Activated naive CD4-positive, alpha-beta T cell treated with anti-CD3 and anti-CD28 coated beads for 36 hours (primary cell): ENCODE data around the gene TNS1. TPM values are rescaled to one million over a fixed set of nuclear protein-coding genes. Genes with fewer than 3 reads are reported as not detected.

Experiments used
- CTCF ChIA-PET: fragments of 350-600 bp; sonication (Branson Sonifier 250); formaldehyde crosslinking; loops from one replicate; lab custom pipeline; 2021; ENCODE audit warnings: antibody characterized with exemption; lab: Charles Lee
- DNase-seq: peaks from one replicate; pipeline ENCODE4 v3.0.0-alpha.2; 2020
- H3K27ac Mint-ChIP-seq: one replicate; pipeline ENCODE4 v1.8.0; 2021; ENCODE audit warnings: mild to moderate bottlenecking, mixed read lengths
- H3K27me3 Mint-ChIP-seq: one replicate; pipeline ENCODE4 v1.8.0; 2021; ENCODE audit warnings: low read depth, mixed read lengths
- H3K36me3 Mint-ChIP-seq: one replicate; pipeline ENCODE4 v1.8.0; 2021; ENCODE audit warnings: low read depth, mixed read lengths
- H3K4me1 Mint-ChIP-seq: one replicate; pipeline ENCODE4 v1.8.0; 2021; ENCODE audit warnings: low read depth, mixed read lengths
- H3K4me3 Mint-ChIP-seq: one replicate; pipeline ENCODE4 v1.8.0; 2021; ENCODE audit warnings: mild to moderate bottlenecking, moderate library complexity, mixed read lengths
- H3K9me3 Mint-ChIP-seq: one replicate; pipeline ENCODE4 v1.8.0; 2021; ENCODE audit warnings: mixed read lengths
- intact Hi-C: fragments of 100-400 bp; cut with micrococcal nuclease; formaldehyde crosslinking; loops from one replicate; pipeline ENCODE4 v1.15.1; 2023
- total RNA-seq, 2 experiments: library from RNA; stranded (reverse); gene quantifications; one replicate each; pipeline ENCODE4 v1.2.3, GENCODE V29; 2021

TNS1 gene
- total RNA-seq, 2 experiments from 2014 or later: 0.40 to 0.74 TPM

DNA sequence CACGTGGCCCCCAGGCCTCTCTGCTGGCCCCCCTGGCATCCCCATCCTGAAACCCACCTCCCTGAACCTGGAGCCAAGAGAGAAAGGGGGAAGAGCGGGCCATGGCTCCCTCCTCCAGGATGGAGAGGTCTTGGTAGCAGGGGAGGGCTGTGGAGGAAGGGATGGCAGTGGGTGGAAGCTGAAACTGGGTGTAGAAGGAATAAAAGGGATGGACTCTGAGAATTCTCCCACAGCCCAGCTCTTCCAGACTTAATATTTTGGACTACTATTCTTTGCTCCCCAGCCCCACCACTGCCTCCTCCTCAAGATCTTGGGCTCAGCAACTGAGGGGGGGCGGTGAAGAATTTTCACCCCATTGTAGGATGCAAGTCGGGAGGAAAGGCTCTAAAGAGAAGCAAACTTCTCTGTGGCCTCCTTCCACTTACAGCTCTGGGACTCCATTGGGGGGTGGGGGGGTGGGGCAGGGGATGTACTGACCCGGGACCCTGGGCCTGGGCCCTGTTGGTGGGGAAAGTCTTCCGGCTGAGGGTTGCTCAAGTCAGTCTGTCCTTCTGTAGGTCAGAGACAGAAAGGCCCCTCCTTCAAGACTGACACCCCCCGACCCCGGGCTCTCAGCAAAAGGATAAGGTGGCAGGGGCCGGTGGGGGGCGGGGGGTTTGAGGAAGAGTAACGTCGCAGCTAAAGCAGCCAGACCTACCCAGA lies 501 bp downstream of the TNS1 start:
- no peaks in the 10 kb centered on the region for H3K9me3 Mint-ChIP-seq
- no peaks in the 10 kb centered on the region for H3K4me1 Mint-ChIP-seq

DNA sequence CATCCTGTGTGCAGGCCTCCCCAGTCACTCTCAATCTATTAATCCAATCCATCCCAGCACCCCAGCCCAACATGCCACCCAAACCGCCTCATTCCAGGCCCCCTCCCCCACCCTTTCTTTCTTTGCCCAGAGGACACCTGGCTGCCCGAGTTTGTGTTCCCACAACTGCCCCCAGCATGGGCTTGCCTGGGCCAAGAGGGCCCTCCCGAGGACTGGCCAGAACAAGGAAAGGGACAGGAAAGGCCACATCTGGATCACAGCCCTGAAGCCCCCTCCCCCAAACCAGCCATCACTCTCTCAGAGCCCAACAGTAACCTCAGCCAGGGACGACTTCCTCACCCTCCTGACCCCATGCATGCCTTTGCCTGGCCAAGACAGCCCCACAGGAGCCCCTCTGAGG lies 1.2 kb downstream of the TNS1 start:
- H3K27ac Mint-ChIP-seq: no peak overlapping the region
- intact Hi-C loops: no loop called here
- H3K9me3 Mint-ChIP-seq: no peaks in the 10 kb centered on the region
- H3K27me3 Mint-ChIP-seq: peaks cover 3% of the 10 kb centered on the region
- DNase-seq: no peak
- no peak overlapping the region for H3K4me3 Mint-ChIP-seq
- no peaks in the 10 kb centered on the region for H3K4me1 Mint-ChIP-seq
- no peaks in the 10 kb centered on the region for H3K36me3 Mint-ChIP-seq
- CTCF ChIA-PET: no interaction called here

More for the DNA sequence above, 501 bp downstream of the TNS1 start:
- intact Hi-C loops: no loop called here
- no peak for DNase-seq
- H3K36me3 Mint-ChIP-seq: no peaks in the 10 kb centered on the region
- no peak overlapping the region for H3K27ac Mint-ChIP-seq
- CTCF ChIA-PET: interaction anchor here (1.4 kb wide), 1 partner anchor 8 kb away, joined by 4 read pairs; no protein-coding TSS in a partner anchor
- H3K4me3 Mint-ChIP-seq: no peak overlapping the region
- H3K27me3 Mint-ChIP-seq: peaks cover 3% of the 10 kb centered on the region

DNA sequence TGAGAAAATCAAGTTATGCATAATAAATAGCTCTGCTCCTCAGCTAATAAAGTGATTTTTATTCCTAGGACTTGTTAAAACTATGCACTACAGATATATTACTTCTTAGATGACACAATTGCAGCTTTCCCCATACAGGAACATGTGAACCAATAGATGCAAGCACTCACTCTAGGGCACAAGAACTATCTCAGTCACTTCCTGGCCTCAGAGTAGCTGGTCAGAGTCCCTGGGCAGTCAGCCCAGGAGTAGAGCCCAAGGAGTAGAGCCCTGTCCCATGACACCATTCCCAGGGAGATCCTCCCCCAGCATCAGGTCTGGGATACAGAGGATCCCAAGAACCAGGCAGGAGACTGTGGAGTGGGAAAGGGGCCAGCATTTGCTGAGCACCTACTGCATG lies 2.7 kb downstream of the TNS1 start:
- H3K36me3 Mint-ChIP-seq: no peaks in the 10 kb centered on the region
- H3K4me1 Mint-ChIP-seq: no peaks in the 10 kb centered on the region
- CTCF ChIA-PET: interaction anchor here (1.0 kb wide), 1 partner anchor 215 kb away, joined by 4 read pairs; no protein-coding TSS in a partner anchor
- DNase-seq: no peak
- H3K4me3 Mint-ChIP-seq: no peak overlapping the region
- H3K27ac Mint-ChIP-seq: no peak overlapping the region
- H3K9me3 Mint-ChIP-seq: no peaks in the 10 kb centered on the region
- peaks cover 3% of the 10 kb centered on the region for H3K27me3 Mint-ChIP-seq
- intact Hi-C loops: no loop called here

DNA sequence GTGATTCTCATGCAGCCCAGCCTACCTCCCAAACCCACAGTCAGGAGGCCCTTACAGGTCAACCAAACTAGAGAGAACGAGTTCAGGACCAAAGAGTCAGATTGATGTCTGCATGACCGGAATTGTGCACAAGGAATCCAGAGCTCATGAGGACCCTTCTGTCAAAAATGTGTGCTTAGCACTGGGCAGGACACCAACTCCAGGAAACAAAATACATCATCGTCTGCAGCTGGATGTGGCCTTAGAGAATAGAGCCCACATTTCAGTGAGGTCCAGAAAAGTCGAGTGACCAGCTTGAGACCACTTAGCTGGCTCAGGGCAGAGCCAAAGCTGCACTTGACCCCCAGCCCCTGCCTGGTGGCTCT lies 3.2 kb downstream of the TNS1 start:
- H3K27me3 Mint-ChIP-seq: peaks cover 3% of the 10 kb centered on the region
- no peaks in the 10 kb centered on the region for H3K9me3 Mint-ChIP-seq
- no peaks in the 10 kb centered on the region for H3K4me1 Mint-ChIP-seq
- intact Hi-C loops: no loop called here
- no peak overlapping the region for H3K4me3 Mint-ChIP-seq
- CTCF ChIA-PET: interaction anchor here (1.0 kb wide), 1 partner anchor 214 kb away, joined by 4 read pairs; no protein-coding TSS in a partner anchor
- H3K27ac Mint-ChIP-seq: no peak overlapping the region
- no peak for DNase-seq
- no peaks in the 10 kb centered on the region for H3K36me3 Mint-ChIP-seq

- H3K27me3 Mint-ChIP-seq: peaks cover 3% of the 10 kb centered on the region
- H3K36me3 Mint-ChIP-seq: no peaks in the 10 kb centered on the region
- H3K4me1 Mint-ChIP-seq: no peaks in the 10 kb centered on the region
- CTCF ChIA-PET: interaction anchor here (0.9 kb wide), 1 partner anchor 14 kb away, joined by 5 read pairs; no protein-coding TSS in a partner anchor
- no peak overlapping the region for H3K27ac Mint-ChIP-seq
- no peak for DNase-seq
- no peak overlapping the region for H3K4me3 Mint-ChIP-seq
- no peaks in the 10 kb centered on the region for H3K9me3 Mint-ChIP-seq
- intact Hi-C loops: no loop called here
Measured at GRCh38 chr2:217998926-217999594, 3.7 kb downstream of the TNS1 start.

DNA sequence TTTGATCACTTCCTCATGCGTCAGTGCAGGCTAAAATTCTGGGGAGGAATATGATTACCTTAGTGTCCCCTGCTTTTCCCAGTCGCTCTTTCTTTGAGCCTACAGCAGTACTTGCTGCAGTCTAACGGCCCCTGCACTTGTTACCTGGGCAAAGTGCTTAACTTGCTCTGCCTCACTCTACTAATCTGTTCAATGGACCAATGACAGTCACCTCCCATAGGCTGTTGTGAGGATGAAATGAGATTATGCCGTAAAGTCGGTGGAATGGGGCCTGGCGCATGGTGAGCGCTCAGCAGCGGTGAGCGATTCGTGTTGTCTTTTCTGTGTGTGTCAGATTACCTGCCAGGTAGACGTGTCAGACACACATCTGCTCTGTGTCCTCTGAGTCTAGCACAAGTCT lies 5.3 kb downstream of the TNS1 start:
- intact Hi-C loops: no loop called here
- Mint-ChIP-seq H3K36me3 (no peaks in the 10 kb centered on the region), H3K27ac (no peak overlapping the region), H3K9me3 (no peaks in the 10 kb centered on the region), H3K4me1 (no peaks in the 10 kb centered on the region), H3K4me3 (no peak overlapping the region), H3K27me3 (no peaks in the 10 kb centered on the region)
- CTCF ChIA-PET: interaction anchor here (0.6 kb wide), 1 partner anchor 9 kb away, joined by 3 read pairs; no protein-coding TSS in a partner anchor
- DNase-seq: no peak

- Mint-ChIP-seq H3K9me3 (no peaks in the 10 kb centered on the region), H3K27ac (no peak overlapping the region), H3K4me3 (no peak overlapping the region), H3K27me3 (no peaks in the 10 kb centered on the region), H3K36me3 (no peaks in the 10 kb centered on the region), H3K4me1 (no peaks in the 10 kb centered on the region)
- CTCF ChIA-PET: interaction anchor here (0.6 to 12.4 kb wide), 5 partner anchors 44 to 210 kb away, joined by 3 to 103 read pairs (median 4); partner anchors contain the start of gene RUFY4
- no peak for DNase-seq
- intact Hi-C loops: no loop called here
Measured at GRCh38 chr2:217996361-217996760, 6.4 kb downstream of the TNS1 start.

DNA sequence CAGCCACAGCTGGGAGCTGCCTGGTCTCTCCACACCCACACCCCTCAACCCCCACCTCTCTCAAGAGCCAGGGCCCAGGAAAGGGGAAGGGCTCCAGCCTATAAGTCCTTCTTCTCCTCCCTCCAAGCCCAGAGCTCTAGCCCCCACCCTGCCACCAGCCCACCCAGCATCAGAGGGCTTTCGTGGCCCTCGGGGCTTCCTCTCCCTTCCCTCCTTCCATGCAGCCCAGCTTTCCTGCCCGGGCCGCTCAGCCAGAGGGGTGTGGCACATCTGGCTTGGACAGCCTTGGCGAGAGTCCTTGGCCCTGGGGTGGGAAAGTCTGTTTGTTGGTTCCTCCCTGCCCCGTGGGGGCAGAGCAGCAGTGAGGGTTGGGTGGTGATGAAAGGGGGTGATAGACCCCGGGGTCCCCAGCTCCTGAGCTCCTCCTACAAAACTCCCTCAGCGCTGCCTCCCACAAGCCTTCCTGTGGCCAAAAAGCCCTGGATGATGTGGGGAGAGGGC lies 7.0 kb downstream of the TNS1 start:
- Mint-ChIP-seq H3K9me3 (no peaks in the 10 kb centered on the region), H3K4me3 (no peak overlapping the region), H3K4me1 (no peaks in the 10 kb centered on the region), H3K27me3 (no peaks in the 10 kb centered on the region), H3K36me3 (no peaks in the 10 kb centered on the region), H3K27ac (no peak overlapping the region)
- intact Hi-C loops: loop anchor here (2.0 kb wide), 2 partner anchors 39 to 73 kb away; partner anchors contain the start of gene RUFY4
- CTCF ChIA-PET: interaction anchor here (0.6 to 12.4 kb wide), 6 partner anchors 45 to 213 kb away, joined by 3 to 103 read pairs (median 4); partner anchors contain the start of gene RUFY4
- no peak for DNase-seq

GRCh38 chr2:217994776-217995274 lies 8.0 kb downstream of the TNS1 start:
- no peaks in the 10 kb centered on the region for H3K4me1 Mint-ChIP-seq
- H3K27me3 Mint-ChIP-seq: no peaks in the 10 kb centered on the region
- intact Hi-C loops: loop anchor here (2.0 kb wide), 2 partner anchors 40 to 74 kb away; partner anchors contain the start of gene RUFY4
- no peak overlapping the region for H3K27ac Mint-ChIP-seq
- CTCF ChIA-PET: interaction anchor here (0.9 to 12.4 kb wide), 8 partner anchors 8 to 209 kb away, joined by 4 to 103 read pairs (median 7); partner anchors contain the start of gene TNS1
- no peaks in the 10 kb centered on the region for H3K9me3 Mint-ChIP-seq
- DNase-seq: no peak
- no peak overlapping the region for H3K4me3 Mint-ChIP-seq
- no peaks in the 10 kb centered on the region for H3K36me3 Mint-ChIP-seq

DNA sequence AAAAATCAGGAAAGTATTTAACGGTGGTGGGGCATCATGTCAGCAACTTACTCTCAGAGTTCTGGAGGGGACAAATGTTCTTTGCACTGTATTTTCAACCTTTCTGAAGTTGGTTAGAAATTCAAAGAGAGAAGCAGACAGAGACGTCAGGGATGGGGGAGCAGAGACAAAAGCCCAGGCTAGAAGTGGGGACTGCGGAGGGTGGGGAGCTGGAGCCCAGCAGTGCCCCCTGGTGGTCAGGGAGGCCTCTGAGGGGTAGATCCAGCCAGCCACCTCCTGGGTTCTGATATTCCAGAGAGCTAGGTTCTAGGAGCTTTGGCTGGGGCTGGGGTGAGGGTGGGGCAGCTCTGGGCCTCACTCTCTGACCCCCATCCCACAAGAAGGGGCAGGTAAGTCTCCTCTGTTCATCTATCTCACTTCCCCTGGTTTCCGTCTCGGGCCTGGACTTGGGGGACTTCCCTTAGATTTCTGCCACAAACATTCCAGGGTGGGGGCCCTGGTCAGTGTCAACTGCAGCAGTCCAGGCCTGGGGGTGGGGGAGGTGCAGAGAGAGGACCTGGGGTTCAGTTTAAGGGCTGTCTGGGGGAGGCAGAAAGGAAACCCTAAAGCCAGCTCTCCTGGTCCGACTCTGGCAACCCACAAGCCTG lies 8.9 kb downstream of the TNS1 start:
- no peaks in the 10 kb centered on the region for H3K4me1 Mint-ChIP-seq
- no peaks in the 10 kb centered on the region for H3K36me3 Mint-ChIP-seq
- CTCF ChIA-PET: interaction anchor here (0.6 to 12.4 kb wide), 21 partner anchors 9 to 1532 kb away, joined by 3 to 103 read pairs (median 4); partner anchors contain the start of gene TNS1
- DNase-seq: peak; percentile 65
- no peaks in the 10 kb centered on the region for H3K27me3 Mint-ChIP-seq
- no peaks in the 10 kb centered on the region for H3K9me3 Mint-ChIP-seq
- H3K27ac Mint-ChIP-seq: no peak overlapping the region
- intact Hi-C loops: loop anchor here (2.0 kb wide), 2 partner anchors 41 to 75 kb away; partner anchors contain the start of gene RUFY4
- H3K4me3 Mint-ChIP-seq: no peak overlapping the region

DNA sequence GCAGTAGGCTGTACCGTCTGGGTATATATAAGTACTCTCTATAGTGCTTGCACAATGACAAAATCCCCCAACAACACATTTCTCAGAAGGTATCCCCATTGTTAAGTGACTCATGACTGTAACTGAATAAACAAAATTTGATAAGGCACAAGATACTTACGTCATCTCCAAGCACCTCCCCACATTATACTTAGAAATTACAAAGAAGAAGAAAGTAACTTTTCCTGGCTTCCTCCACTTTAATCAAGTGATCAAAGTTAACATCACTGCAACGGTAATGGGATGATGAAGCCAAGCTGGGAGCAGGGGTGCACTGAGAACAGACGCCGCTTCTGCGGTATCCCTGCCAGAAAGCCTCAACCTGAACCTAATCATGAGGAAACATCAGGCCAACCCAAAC lies 9.7 kb downstream of the TNS1 start:
- DNase-seq: no peak
- Mint-ChIP-seq H3K4me1 (no peaks in the 10 kb centered on the region), H3K27me3 (no peaks in the 10 kb centered on the region), H3K4me3 (no peak overlapping the region), H3K36me3 (no peaks in the 10 kb centered on the region), H3K9me3 (no peaks in the 10 kb centered on the region), H3K27ac (no peak overlapping the region)
- intact Hi-C loops: no loop called here
- CTCF ChIA-PET: interaction anchor here (0.6 to 12.4 kb wide), 14 partner anchors 8 to 757 kb away, joined by 3 to 103 read pairs (median 4); no protein-coding TSS in a partner anchor
